K562 (cell line): ENCODE results near the gene SMAD3.

ENCODE experiments used
- CTCF ChIP-seq, 3 experiments: IDR thresholded peaks in 2 of 3; conservative IDR thresholded peaks in 1 of 3; 2 replicates each; pipeline ENCODE4 v1.5.1; 2011 to 2012; ENCODE audit warnings: low read length in 3 of 3, mild to moderate bottlenecking in 3 of 3, control low read depth in 2 of 3, improper control_type of control experiment in 1 of 3, inconsistent platforms in 1 of 3, low read depth in 1 of 3, mixed read lengths in 1 of 3, moderate library complexity in 1 of 3; ENCODE audit not compliant: insufficient read depth in 2 of 3
- EZH2 ChIP-seq: IDR thresholded peaks from 2 replicates; pipeline ENCODE4 v1.6.1; 2012; ENCODE audit warnings: low read depth, mild to moderate bottlenecking, inconsistent platforms, low read length, borderline replicate concordance
- NR1H2 ChIP-seq: sonication (generic); formaldehyde crosslinking; IDR thresholded peaks from 2 replicates; pipeline ENCODE4 v1.4.0; 2020; ENCODE audit warnings: mild to moderate bottlenecking, missing genetic modification reagents
- RHOXF2B ChIP-seq: fragments of 250-450 bp; sonication (Bioruptor Pico); conservative IDR thresholded peaks from 2 replicates; pipeline ENCODE4 v1.5.1; 2021
- TEAD4 ChIP-seq, 2 experiments: sonication (generic) in 1 of 2; formaldehyde crosslinking in 1 of 2; IDR thresholded peaks; 2 replicates each; pipeline versions ENCODE4 v1.6.1 to v1.8.0; 2012 to 2022; ENCODE audit warnings: borderline replicate concordance in 1 of 2, inconsistent platforms in 1 of 2, low read length in 1 of 2, mild to moderate bottlenecking in 1 of 2, missing genetic modification reagents in 1 of 2

DNA sequence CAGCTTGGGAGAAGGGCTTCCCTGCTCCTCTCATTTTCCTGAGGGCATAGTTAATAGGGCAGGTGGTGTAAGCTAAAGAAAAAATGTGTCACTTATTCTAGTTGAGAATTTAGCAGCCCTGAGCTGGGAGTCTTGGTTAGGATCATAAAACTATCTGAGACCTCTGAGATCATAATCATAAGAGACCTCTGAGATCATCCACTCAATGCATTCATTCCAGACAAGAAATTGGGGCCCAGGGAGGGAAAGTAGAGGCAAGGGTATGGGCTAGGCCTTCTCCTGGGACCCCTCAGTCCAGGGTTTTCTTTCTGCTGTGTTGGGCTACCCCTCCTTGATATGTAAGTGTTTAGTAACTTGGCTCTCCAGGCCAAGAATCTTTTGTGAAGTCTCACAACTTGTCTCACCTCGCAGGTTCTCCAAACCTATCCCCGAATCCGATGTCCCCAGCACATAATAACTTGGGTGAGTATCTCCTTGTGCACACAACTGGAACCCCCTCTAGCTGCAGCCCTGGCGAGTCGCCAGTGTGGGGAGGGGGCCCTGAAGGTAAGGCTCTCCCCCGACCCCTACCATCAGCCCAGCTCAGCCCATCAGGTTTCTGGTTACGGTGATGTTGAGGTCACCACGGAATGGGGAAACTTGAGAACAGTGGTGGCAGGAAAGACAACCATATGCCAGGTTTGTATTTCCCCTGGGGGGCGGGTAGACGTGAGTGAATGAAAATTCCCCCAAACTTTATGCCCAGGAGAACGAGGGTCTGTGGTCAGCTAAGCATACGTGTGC lies 104.9 kb downstream of the SMAD3 start:
- no peak for TF ChIP-seq NR1H2 (CRISPR knock-in tag)
- no peak for TF ChIP-seq RHOXF2B (CRISPR knock-in tag)
- no peak for TF ChIP-seq EZH2
- TF ChIP-seq TEAD4 (IDR thresholded peaks at IDR 0.05; ENCODE audit: low read length), result no peak
- no peak for TF ChIP-seq TEAD4 (CRISPR knock-in tag; IDR thresholded peaks at IDR 0.05; ENCODE audit: borderline replicate concordance)
- no peak for TF ChIP-seq CTCF (IDR thresholded peaks at IDR 0.05 in 2 of 3, conservative IDR thresholded peaks at IDR 0.05 in 1 of 3; ENCODE audit: insufficient read depth in 2 of 3, low read depth in 1 of 3, low read length in 3 of 3)
